CD14-positive monocyte (primary cell): ENCODE data around the gene LIMS2. TPM values are rescaled to one million over a fixed set of nuclear protein-coding genes. Genes with fewer than 3 reads are reported as not detected.

Source experiments
- DNase-seq, 3 donors: peaks; one replicate each; pipeline ENCODE4 v3.0.0-alpha.2; 2011 to 2022
- H2AFZ ChIP-seq: 2 replicates; pipeline ENCODE4 v1.6.0; 2012; ENCODE audit warnings: mild to moderate bottlenecking, low read depth, low read length, inconsistent platforms; ENCODE audit not compliant: insufficient read depth, poor library complexity, severe bottlenecking
- H3K27ac ChIP-seq, 2 donors: 1 replicate in 1 of 2; 2 replicates in 1 of 2; pipeline ENCODE4 v1.5.1; 2012 to 2013; ENCODE audit warnings: low read length in 2 of 2, control low read depth in 1 of 2, inconsistent platforms in 1 of 2, low read depth in 1 of 2, mild to moderate bottlenecking in 1 of 2
- H3K27me3 ChIP-seq, 2 donors: one replicate each; pipeline versions ENCODE4 v1.6.0 to v1.6.1; 2011 to 2013; ENCODE audit warnings: low read length in 2 of 2; ENCODE audit not compliant: control insufficient read depth in 2 of 2, insufficient read depth in 2 of 2
- H3K36me3 ChIP-seq, 2 donors: replicated peaks in 1 of 2; 1 replicate in 1 of 2; 2 replicates in 1 of 2; pipeline versions ENCODE4 v1.5.1 to v1.6.1; 2012 to 2013; ENCODE audit warnings: low read length in 2 of 2, control low read depth in 1 of 2, inconsistent platforms in 1 of 2, mild to moderate bottlenecking in 1 of 2; ENCODE audit not compliant: insufficient read depth in 2 of 2, control insufficient read depth in 1 of 2
- H3K4me1 ChIP-seq, 2 donors: 1 replicate in 1 of 2; 2 replicates in 1 of 2; pipeline versions ENCODE4 v1.5.1 to v1.6.1; 2012 to 2013; ENCODE audit warnings: low read length in 2 of 2, control low read depth in 1 of 2, inconsistent platforms in 1 of 2, mild to moderate bottlenecking in 1 of 2, moderate library complexity in 1 of 2; ENCODE audit not compliant: insufficient read depth in 2 of 2, control insufficient read depth in 1 of 2
- H3K4me2 ChIP-seq: replicated peaks from 2 replicates; pipeline ENCODE3; 2012; ENCODE audit warnings: low read length, moderate library complexity, mild to moderate bottlenecking; ENCODE audit not compliant: poor library complexity, severe bottlenecking; ENCODE audit errors: extremely low read depth
- H3K4me3 ChIP-seq, 3 experiments: fragments of 200-600 bp in 1 of 3; sonication (generic) in 1 of 3; replicated peaks in 1 of 3; 1 replicate in 2 of 3; 2 replicates in 1 of 3; pipeline ENCODE4 v1.5.1; 2011 to 2013; ENCODE audit warnings: low read length in 3 of 3, mild to moderate bottlenecking in 3 of 3, control low read depth in 2 of 3, low read depth in 2 of 3, inconsistent platforms in 1 of 3, moderate library complexity in 1 of 3
- H3K79me2 ChIP-seq: 2 replicates; pipeline ENCODE4 v1.6.0; 2012; ENCODE audit warnings: mild to moderate bottlenecking, control low read depth, inconsistent platforms, low read length, moderate library complexity; ENCODE audit not compliant: insufficient read depth
- H3K9ac ChIP-seq: 2 replicates; pipeline ENCODE4 v1.6.0; 2017; ENCODE audit warnings: low read length, mild to moderate bottlenecking; ENCODE audit not compliant: insufficient read depth, poor library complexity, severe bottlenecking
- H3K9me3 ChIP-seq, 2 donors: replicated peaks in 1 of 2; 1 replicate in 1 of 2; 2 replicates in 1 of 2; pipeline versions ENCODE4 v1.5.1 to v1.6.1; 2012 to 2013; ENCODE audit warnings: low read length in 2 of 2, control low read depth in 1 of 2; ENCODE audit not compliant: control insufficient read depth in 1 of 2, insufficient read depth in 1 of 2
- H4K20me1 ChIP-seq: 2 replicates; pipeline ENCODE4 v1.6.0; 2012; ENCODE audit warnings: mild to moderate bottlenecking, low read length, control low read depth, moderate library complexity; ENCODE audit not compliant: insufficient read depth
- H3K27ac Mint-ChIP-seq, 7 donors: one replicate each; pipeline ENCODE4 v1.8.0; 2020; ENCODE audit warnings: mild to moderate bottlenecking in 7 of 7, mixed read lengths in 7 of 7, moderate library complexity in 6 of 7, inconsistent platforms in 2 of 7
- H3K27me3 Mint-ChIP-seq, 3 donors: one replicate each; pipeline ENCODE4 v1.8.0; 2021 to 2022; ENCODE audit warnings: low read depth in 3 of 3, mild to moderate bottlenecking in 3 of 3, mixed read lengths in 3 of 3, moderate library complexity in 3 of 3, inconsistent platforms in 1 of 3
- H3K36me3 Mint-ChIP-seq, 2 donors: one replicate each; pipeline ENCODE4 v1.8.0; 2020; ENCODE audit warnings: mixed read lengths in 2 of 2, inconsistent platforms in 1 of 2, mild to moderate bottlenecking in 1 of 2
- H3K4me1 Mint-ChIP-seq: one replicate; pipeline ENCODE4 v1.8.0; 2020; ENCODE audit warnings: mild to moderate bottlenecking, mixed read lengths
- H3K4me3 Mint-ChIP-seq, 2 donors: one replicate each; pipeline ENCODE4 v1.8.0; 2020; ENCODE audit warnings: mild to moderate bottlenecking in 2 of 2, mixed read lengths in 2 of 2, moderate library complexity in 1 of 2
- H3K9me3 Mint-ChIP-seq, 7 donors: one replicate each; pipeline ENCODE4 v1.8.0; 2020 to 2022; ENCODE audit warnings: mixed read lengths in 7 of 7, mild to moderate bottlenecking in 6 of 7, moderate library complexity in 6 of 7, inconsistent platforms in 2 of 7
- CTCF ChIP-seq: fragments of 200-600 bp; IDR thresholded peaks from one replicate; pipeline ENCODE4 v1.8.0; 2022; ENCODE audit warnings: antibody characterized with exemption, mild to moderate bottlenecking
- WGBS: methylation state at CpG from one replicate; pipeline ENCODE4 v1.1.5; 2013; ENCODE audit warnings: missing lambda C conversion rate; ENCODE audit not compliant: insufficient coverage; 5-methylcytosine and 5-hydroxymethylcytosine counted together
- intact Hi-C, 2 donors: fragments of 100-400 bp; cut with micrococcal nuclease; formaldehyde crosslinking; loops; one replicate each; pipeline versions ENCODE4 v1.15.0 to v1.15.1; 2023
- polyA plus RNA-seq, 3 donors: library from polyadenylated mRNA; depleted of rRNA in 1 of 3; unstranded in 2 of 3; stranded (reverse) in 1 of 3; fragments of 300-500 nt in 2 of 3; fragments of >200 nt in 1 of 3; fragmentation: Illumina TruSeq in 2 of 3; gene quantifications; 1 replicate in 2 of 3; 2 replicates in 1 of 3; pipeline ENCODE4 v1.2.3, GENCODE V29; 2012 to 2021

LIMS2 gene
- polyA plus RNA-seq, 3 donors = 0.13 to 1.3 (median 0.23) TPM

- Histone ChIP-seq H3K4me3 (no peak overlapping the region), H3K27me3 (no peaks in the 10 kb centered on the region), H4K20me1 (no peaks in the 10 kb centered on the region), H3K79me2 (no peaks in the 10 kb centered on the region), H3K4me1 (peaks cover 15 to 16% of the 10 kb centered on the region in 2 donors), H3K9me3 (no peaks in the 10 kb centered on the region), H3K9ac (no peak overlapping the region), H3K27ac (no peak overlapping the region), H3K36me3 (no peaks in the 10 kb centered on the region), H2AFZ (no peak overlapping the region), H3K4me2 (no peak overlapping the region)
- no peaks in the 10 kb centered on the region for H3K36me3 Mint-ChIP-seq
- no peaks in the 10 kb centered on the region for H3K9me3 Mint-ChIP-seq
- peaks cover 25% of the 10 kb centered on the region for H3K4me1 Mint-ChIP-seq
- no peak for TF ChIP-seq CTCF
- H3K4me3 Mint-ChIP-seq = no peak overlapping the region
- DNase-seq = no peak
- no peak overlapping the region for H3K27ac Mint-ChIP-seq
- 95% methylated on average over 2 of the region's 2 CpGs for WGBS
- H3K27me3 Mint-ChIP-seq = peaks cover 0 to 14% (median 4%) of the 10 kb centered on the region in 3 donors
- intact Hi-C loops = no loop called here
Observed at GRCh38 chr2:127625572-127625951, 49.8 kb downstream of the LIMS2 start.

DNA sequence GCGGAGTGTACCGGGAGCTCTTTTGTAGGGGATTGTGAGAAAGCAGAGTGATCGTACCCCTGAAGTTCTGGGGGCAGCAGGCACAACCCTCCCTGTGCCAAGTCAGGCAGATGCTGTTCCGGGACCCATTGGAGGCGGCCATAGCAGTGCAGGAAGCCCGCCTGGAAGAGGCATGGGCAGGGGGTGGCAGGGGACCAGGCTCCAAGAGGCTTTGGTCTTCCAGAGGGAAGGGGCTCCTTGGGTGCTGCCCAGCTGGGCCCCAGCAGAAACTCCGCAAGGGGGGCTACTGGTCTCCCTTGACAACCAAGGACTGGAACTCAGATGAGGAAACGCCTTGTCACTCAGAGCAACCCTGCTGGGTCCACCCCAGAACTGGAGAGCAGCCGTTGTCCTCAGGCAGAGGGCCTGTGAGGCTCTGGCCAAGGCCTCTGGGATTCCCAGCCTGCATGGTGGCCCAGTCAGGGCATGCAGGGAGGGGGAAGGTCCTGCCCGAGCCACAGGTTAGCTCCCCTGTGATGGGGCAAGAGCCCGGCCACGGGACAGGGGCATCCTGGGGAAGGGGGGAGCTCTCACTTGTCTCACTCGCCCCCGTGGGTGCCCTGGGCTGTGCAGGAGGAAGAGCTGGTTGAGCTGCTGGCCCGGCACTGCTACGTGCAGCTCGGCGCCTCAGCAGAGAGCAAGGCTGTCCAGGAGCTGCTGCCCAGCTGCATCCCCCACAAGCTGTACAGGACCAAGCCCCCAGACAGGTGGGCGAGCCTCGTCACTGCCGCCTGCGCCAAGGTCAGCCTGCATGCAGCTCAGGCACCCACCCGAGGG lies 50.4 kb downstream of the LIMS2 start:
- H3K27ac ChIP-seq = no peak overlapping the region
- no peak for TF ChIP-seq CTCF
- peaks cover 19% of the 10 kb centered on the region for H3K4me1 Mint-ChIP-seq
- H4K20me1 ChIP-seq = no peaks in the 10 kb centered on the region
- DNase-seq = no peak
- H3K79me2 ChIP-seq = no peaks in the 10 kb centered on the region
- 89% methylated on average over 13 of the region's 23 CpGs for WGBS
- H3K27ac Mint-ChIP-seq = no peak overlapping the region
- no peak overlapping the region for H3K4me2 ChIP-seq
- peaks cover 0 to 14% (median 4%) of the 10 kb centered on the region in 3 donors for H3K27me3 Mint-ChIP-seq
- intact Hi-C loops = no loop called here
- H3K9me3 ChIP-seq = no peaks in the 10 kb centered on the region
- no peaks in the 10 kb centered on the region for H3K27me3 ChIP-seq
- no peaks in the 10 kb centered on the region for H3K36me3 ChIP-seq
- no peak overlapping the region for H3K4me3 ChIP-seq
- H3K4me3 Mint-ChIP-seq = no peak overlapping the region
- H3K9ac ChIP-seq = no peak overlapping the region
- no peak overlapping the region for H2AFZ ChIP-seq
- no peaks in the 10 kb centered on the region for H3K9me3 Mint-ChIP-seq
- H3K4me1 ChIP-seq = peaks cover 9 to 10% of the 10 kb centered on the region in 2 donors
- H3K36me3 Mint-ChIP-seq = no peaks in the 10 kb centered on the region
